ENCODE data around the gene LMLN.

- TF ChIP-seq, protein P1, sequence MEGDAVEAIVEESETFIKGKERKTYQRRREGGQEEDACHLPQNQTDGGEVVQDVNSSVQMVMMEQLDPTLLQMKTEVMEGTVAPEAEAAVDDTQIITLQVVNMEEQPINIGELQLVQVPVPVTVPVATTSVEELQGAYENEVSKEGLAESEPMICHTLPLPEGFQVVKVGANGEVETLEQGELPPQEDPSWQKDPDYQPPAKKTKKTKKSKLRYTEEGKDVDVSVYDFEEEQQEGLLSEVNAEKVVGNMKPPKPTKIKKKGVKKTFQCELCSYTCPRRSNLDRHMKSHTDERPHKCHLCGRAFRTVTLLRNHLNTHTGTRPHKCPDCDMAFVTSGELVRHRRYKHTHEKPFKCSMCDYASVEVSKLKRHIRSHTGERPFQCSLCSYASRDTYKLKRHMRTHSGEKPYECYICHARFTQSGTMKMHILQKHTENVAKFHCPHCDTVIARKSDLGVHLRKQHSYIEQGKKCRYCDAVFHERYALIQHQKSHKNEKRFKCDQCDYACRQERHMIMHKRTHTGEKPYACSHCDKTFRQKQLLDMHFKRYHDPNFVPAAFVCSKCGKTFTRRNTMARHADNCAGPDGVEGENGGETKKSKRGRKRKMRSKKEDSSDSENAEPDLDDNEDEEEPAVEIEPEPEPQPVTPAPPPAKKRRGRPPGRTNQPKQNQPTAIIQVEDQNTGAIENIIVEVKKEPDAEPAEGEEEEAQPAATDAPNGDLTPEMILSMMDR (IDR thresholded peaks at IDR 0.05; ENCODE audit: low read depth, low read length): no peak
- no peak for TF ChIP-seq EZH2phosphoT487 (IDR thresholded peaks at IDR 0.05; ENCODE audit: low read depth)
Observed at GRCh38 chr3:198064420-198064819, 104.4 kb downstream of the LMLN start.

Data from OCI-LY3 (cell line).